Measurements from ENCODE around the gene PEX26. TPM values are rescaled to one million over a fixed set of nuclear protein-coding genes. Genes with fewer than 3 reads are reported as not detected.

PEX26 gene
- total RNA-seq, 1 experiment from 2014 or later, result 46.1 TPM

DNA sequence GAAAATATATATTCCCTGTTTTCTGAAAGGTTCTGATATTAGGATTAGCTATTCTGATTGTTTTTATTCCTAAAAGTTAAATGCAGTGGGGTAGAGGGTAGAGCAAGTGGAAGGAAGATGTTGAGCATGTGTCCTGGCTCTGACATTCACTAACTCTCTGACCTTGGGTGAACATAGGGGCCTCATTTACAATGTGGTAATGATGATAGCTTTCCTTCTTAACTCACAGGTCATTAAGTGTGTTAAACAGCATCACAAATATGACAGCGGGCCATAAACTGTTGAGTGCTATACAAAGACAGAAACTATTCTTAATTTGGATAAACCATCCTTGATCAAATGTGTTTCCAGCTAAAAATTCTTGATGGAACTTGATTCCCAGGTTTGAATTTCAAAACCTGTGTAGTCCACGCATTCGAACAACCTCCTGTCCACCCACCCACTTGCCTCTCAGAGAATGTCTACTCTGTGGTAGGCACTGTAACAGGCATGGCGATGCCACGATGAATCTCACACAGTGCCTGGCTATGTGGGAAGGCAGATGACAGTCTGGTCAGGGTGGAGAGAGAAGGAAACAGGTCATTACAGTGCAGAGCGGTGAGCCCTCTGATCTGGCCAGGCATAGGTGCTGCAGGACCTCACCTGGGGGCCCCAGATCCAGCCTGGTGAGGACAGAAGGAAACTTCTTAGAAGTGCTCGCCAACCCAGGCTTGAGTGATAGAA, 19.3 kb upstream of the PEX26 start:
- DNase-seq, result no peak
- intact Hi-C loops (cut with micrococcal nuclease; ENCODE audit: unreplicated experiment), result loop anchor here (5.0 kb wide), 1 partner anchor 36 kb away; the partner anchor contains the start of gene MICAL3
- Mint-ChIP-seq H3K27ac (ENCODE audit: unreplicated experiment) (peak overlapping the region; percentile 22), H3K36me3 (ENCODE audit: insufficient read depth, unreplicated experiment) (peaks cover 4% of the 10 kb centered on the region), H3K9me3 (ENCODE audit: low read depth, unreplicated experiment) (peaks cover 3% of the 10 kb centered on the region), H3K4me1 (ENCODE audit: low read depth, unreplicated experiment) (peaks cover 61% of the 10 kb centered on the region), H3K27me3 (ENCODE audit: unreplicated experiment) (no peaks in the 10 kb centered on the region), H3K4me3 (ENCODE audit: low read depth, unreplicated experiment) (no peak overlapping the region)
- no TSS peak for BruUV-seq (replicated peaks)
- CTCF ChIA-PET, result interaction anchor here (1.1 to 1.2 kb wide), 2 partner anchors 27 to 35 kb away, joined by 3 to 7 read pairs; no protein-coding TSS in a partner anchor
- TF ChIP-seq, protein P1, sequence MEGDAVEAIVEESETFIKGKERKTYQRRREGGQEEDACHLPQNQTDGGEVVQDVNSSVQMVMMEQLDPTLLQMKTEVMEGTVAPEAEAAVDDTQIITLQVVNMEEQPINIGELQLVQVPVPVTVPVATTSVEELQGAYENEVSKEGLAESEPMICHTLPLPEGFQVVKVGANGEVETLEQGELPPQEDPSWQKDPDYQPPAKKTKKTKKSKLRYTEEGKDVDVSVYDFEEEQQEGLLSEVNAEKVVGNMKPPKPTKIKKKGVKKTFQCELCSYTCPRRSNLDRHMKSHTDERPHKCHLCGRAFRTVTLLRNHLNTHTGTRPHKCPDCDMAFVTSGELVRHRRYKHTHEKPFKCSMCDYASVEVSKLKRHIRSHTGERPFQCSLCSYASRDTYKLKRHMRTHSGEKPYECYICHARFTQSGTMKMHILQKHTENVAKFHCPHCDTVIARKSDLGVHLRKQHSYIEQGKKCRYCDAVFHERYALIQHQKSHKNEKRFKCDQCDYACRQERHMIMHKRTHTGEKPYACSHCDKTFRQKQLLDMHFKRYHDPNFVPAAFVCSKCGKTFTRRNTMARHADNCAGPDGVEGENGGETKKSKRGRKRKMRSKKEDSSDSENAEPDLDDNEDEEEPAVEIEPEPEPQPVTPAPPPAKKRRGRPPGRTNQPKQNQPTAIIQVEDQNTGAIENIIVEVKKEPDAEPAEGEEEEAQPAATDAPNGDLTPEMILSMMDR (IDR thresholded peaks at IDR 0.05; ENCODE audit: unreplicated experiment), result no peak

DNA sequence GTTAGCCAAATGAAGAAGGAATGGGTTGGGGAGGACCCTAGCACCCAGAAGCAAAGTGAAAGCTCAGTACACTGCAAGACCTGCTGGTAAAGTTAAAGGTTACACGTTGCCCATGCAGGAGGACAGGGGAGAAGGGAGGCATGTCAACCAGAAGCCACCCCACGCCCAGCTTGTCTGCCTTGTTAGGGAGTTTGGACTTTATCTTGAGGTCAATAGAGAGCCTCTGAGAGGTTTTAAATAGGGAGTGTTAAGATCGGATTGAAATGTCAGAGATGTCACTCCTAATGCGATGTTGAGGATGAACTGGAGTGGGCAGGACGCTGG, 18.7 kb upstream of the PEX26 start:
- CTCF ChIA-PET, result no interaction called here
- BruUV-seq (replicated peaks), result no TSS peak
- DNase-seq, result no peak
- intact Hi-C loops (cut with micrococcal nuclease; ENCODE audit: unreplicated experiment), result loop anchor here (5.0 kb wide), 1 partner anchor 37 kb away; the partner anchor contains the start of gene MICAL3
- Mint-ChIP-seq H3K9me3 (ENCODE audit: low read depth, unreplicated experiment) (peaks cover 3% of the 10 kb centered on the region), H3K4me1 (ENCODE audit: low read depth, unreplicated experiment) (peaks cover 61% of the 10 kb centered on the region), H3K27me3 (ENCODE audit: unreplicated experiment) (no peaks in the 10 kb centered on the region), H3K27ac (ENCODE audit: unreplicated experiment) (peak overlapping the region; percentile 22), H3K36me3 (ENCODE audit: insufficient read depth, unreplicated experiment) (peaks cover 4% of the 10 kb centered on the region), H3K4me3 (ENCODE audit: low read depth, unreplicated experiment) (no peak overlapping the region)
- TF ChIP-seq, protein P1 (IDR thresholded peaks at IDR 0.05; ENCODE audit: unreplicated experiment), result no peak

DNA sequence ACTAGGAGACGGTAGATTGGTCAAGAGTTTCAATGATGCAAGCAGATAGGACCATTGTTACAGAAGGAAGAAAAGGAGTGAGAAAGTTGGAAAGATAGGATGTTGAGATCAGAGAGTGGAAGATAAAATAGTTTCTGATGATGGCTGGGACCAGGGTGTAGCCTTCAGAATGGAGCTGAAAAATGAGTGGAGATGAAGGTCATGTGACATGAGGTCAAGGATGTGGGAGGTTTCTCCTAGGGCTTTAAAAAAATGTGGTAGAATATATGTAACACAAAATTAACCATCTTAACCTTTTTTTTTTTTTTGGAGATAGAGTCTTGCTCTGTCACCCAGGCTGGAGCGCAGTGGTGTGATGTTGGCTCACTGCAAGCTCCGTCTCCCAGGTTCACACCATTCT, 18.3 kb upstream of the PEX26 start:
- CTCF ChIA-PET, result no interaction called here
- TF ChIP-seq, protein P1 (IDR thresholded peaks at IDR 0.05; ENCODE audit: unreplicated experiment), result no peak
- Mint-ChIP-seq H3K27me3 (ENCODE audit: unreplicated experiment) (no peaks in the 10 kb centered on the region), H3K9me3 (ENCODE audit: low read depth, unreplicated experiment) (peaks cover 3% of the 10 kb centered on the region), H3K4me3 (ENCODE audit: low read depth, unreplicated experiment) (no peak overlapping the region), H3K4me1 (ENCODE audit: low read depth, unreplicated experiment) (peaks cover 63% of the 10 kb centered on the region), H3K27ac (ENCODE audit: unreplicated experiment) (peak overlapping the region; percentile 22), H3K36me3 (ENCODE audit: insufficient read depth, unreplicated experiment) (peaks cover 4% of the 10 kb centered on the region)
- DNase-seq, result no peak
- no TSS peak for BruUV-seq (replicated peaks)
- intact Hi-C loops (cut with micrococcal nuclease; ENCODE audit: unreplicated experiment), result loop anchor here (5.0 kb wide), 1 partner anchor 37 kb away; the partner anchor contains the start of gene MICAL3

GRCh38 chr22:18059991-18060390, 17.8 kb upstream of the PEX26 start:
- Mint-ChIP-seq H3K27ac (ENCODE audit: unreplicated experiment) (no peak overlapping the region), H3K36me3 (ENCODE audit: insufficient read depth, unreplicated experiment) (peaks cover 4% of the 10 kb centered on the region), H3K4me1 (ENCODE audit: low read depth, unreplicated experiment) (peaks cover 68% of the 10 kb centered on the region), H3K27me3 (ENCODE audit: unreplicated experiment) (no peaks in the 10 kb centered on the region), H3K9me3 (ENCODE audit: low read depth, unreplicated experiment) (peaks cover 3% of the 10 kb centered on the region), H3K4me3 (ENCODE audit: low read depth, unreplicated experiment) (no peak overlapping the region)
- BruUV-seq (replicated peaks), result no TSS peak
- intact Hi-C loops (cut with micrococcal nuclease; ENCODE audit: unreplicated experiment), result loop anchor here (5.0 kb wide), 2 partner anchors 38 to 58 kb away; partner anchors contain the start of gene MICAL3
- DNase-seq, result no peak
- CTCF ChIA-PET, result no interaction called here
- TF ChIP-seq, protein P1 (IDR thresholded peaks at IDR 0.05; ENCODE audit: unreplicated experiment), result no peak

Measured in Calu3 (cell line).